Mesenchymal stem cell (in vitro differentiated cells and primary cell): ENCODE data around the gene PAK2.

ENCODE experiments used
- DNase-seq: peaks from one replicate; pipeline ENCODE4 v3.0.0-alpha.2; 2013
- H2AFZ ChIP-seq: one replicate; pipeline ENCODE4 v1.6.1; 2013; ENCODE audit warnings: low read depth, mild to moderate bottlenecking, control low read depth, inconsistent platforms, low read length, moderate library complexity
- H2AK5ac ChIP-seq: 2 replicates; pipeline ENCODE4 v1.6.1; 2013; ENCODE audit warnings: low read length, moderate library complexity, mild to moderate bottlenecking, inconsistent platforms; ENCODE audit not compliant: severe bottlenecking
- H2BK120ac ChIP-seq: one replicate; pipeline ENCODE4 v1.6.1; 2013; ENCODE audit warnings: low read depth, mild to moderate bottlenecking, inconsistent platforms, low read length, moderate library complexity
- H2BK12ac ChIP-seq, 2 experiments: one replicate each; pipeline ENCODE4 v1.6.1; 2013; ENCODE audit warnings: inconsistent platforms in 2 of 2, low read length in 2 of 2, mild to moderate bottlenecking in 2 of 2, moderate library complexity in 2 of 2, control low read depth in 1 of 2
- H2BK15ac ChIP-seq: one replicate; pipeline ENCODE4 v1.6.1; 2013; ENCODE audit warnings: mild to moderate bottlenecking, low read depth, inconsistent platforms; ENCODE audit not compliant: poor library complexity, severe bottlenecking
- H2BK5ac ChIP-seq: 2 replicates; pipeline ENCODE4 v1.6.1; 2013; ENCODE audit warnings: low read depth, mild to moderate bottlenecking, low read length, control low read depth, inconsistent platforms; ENCODE audit not compliant: poor library complexity, severe bottlenecking
- H3K14ac ChIP-seq, 2 experiments: one replicate each; pipeline ENCODE4 v1.6.1; 2013; ENCODE audit warnings: inconsistent platforms in 2 of 2, low read length in 2 of 2, control low read depth in 1 of 2, mild to moderate bottlenecking in 1 of 2, moderate library complexity in 1 of 2
- H3K18ac ChIP-seq, 2 experiments: one replicate each; pipeline ENCODE4 v1.6.1; 2013; ENCODE audit warnings: inconsistent platforms in 2 of 2, low read length in 2 of 2, control low read depth in 1 of 2, low read depth in 1 of 2, mild to moderate bottlenecking in 1 of 2
- H3K23ac ChIP-seq, 2 experiments: one replicate each; pipeline ENCODE4 v1.6.1; 2013; ENCODE audit warnings: inconsistent platforms in 2 of 2, low read length in 2 of 2, mild to moderate bottlenecking in 2 of 2, moderate library complexity in 2 of 2, control low read depth in 1 of 2
- H3K27ac ChIP-seq: 2 replicates; pipeline ENCODE4 v1.5.1; 2013; ENCODE audit warnings: mild to moderate bottlenecking, moderate library complexity, low read length, control low read depth, inconsistent platforms; ENCODE audit not compliant: poor library complexity, severe bottlenecking
- H3K27me3 ChIP-seq, 2 experiments: 2 replicates each; pipeline versions ENCODE4 v1.6.1 to v1.7.0; 2013; ENCODE audit warnings: low read length in 2 of 2, mild to moderate bottlenecking in 2 of 2, moderate library complexity in 2 of 2, control low read depth in 1 of 2, inconsistent platforms in 1 of 2; ENCODE audit not compliant: control insufficient read depth in 1 of 2, insufficient read depth in 1 of 2
- H3K36me3 ChIP-seq, 2 experiments: 2 replicates each; pipeline versions ENCODE4 v1.6.1 to v1.7.0; 2013; ENCODE audit warnings: low read length in 2 of 2, control low read depth in 1 of 2, inconsistent platforms in 1 of 2, low read depth in 1 of 2, mild to moderate bottlenecking in 1 of 2; ENCODE audit not compliant: insufficient read depth in 2 of 2, control insufficient read depth in 1 of 2
- H3K4ac ChIP-seq, 2 experiments: one replicate each; pipeline ENCODE4 v1.6.1; 2013; ENCODE audit warnings: inconsistent platforms in 2 of 2, low read length in 2 of 2, mild to moderate bottlenecking in 2 of 2, moderate library complexity in 2 of 2, control low read depth in 1 of 2, low read depth in 1 of 2
- H3K4me1 ChIP-seq: 2 replicates; pipeline ENCODE4 v1.6.1; 2013; ENCODE audit warnings: low read depth, low read length, control low read depth; ENCODE audit not compliant: control insufficient read depth, insufficient read depth
- H3K4me2 ChIP-seq: 2 replicates; pipeline ENCODE4 v1.6.1; 2013; ENCODE audit warnings: low read length, mild to moderate bottlenecking, inconsistent platforms; ENCODE audit not compliant: poor library complexity, severe bottlenecking
- H3K4me3 ChIP-seq, 2 experiments: 2 replicates each; pipeline versions ENCODE4 v1.5.1 to v1.7.0; 2013; ENCODE audit warnings: low read length in 2 of 2, mild to moderate bottlenecking in 2 of 2, control low read depth in 1 of 2, low read depth in 1 of 2; ENCODE audit not compliant: insufficient read depth in 1 of 2
- H3K79me1 ChIP-seq: replicated peaks from 2 replicates; pipeline ENCODE4 v1.6.1; 2013; ENCODE audit warnings: mild to moderate bottlenecking, control low read depth, low read length, inconsistent platforms; ENCODE audit not compliant: poor library complexity, severe bottlenecking
- H3K9ac ChIP-seq: 2 replicates; pipeline ENCODE4 v1.7.0; 2013; ENCODE audit warnings: mild to moderate bottlenecking, low read length, moderate library complexity
- H3K9me3 ChIP-seq: 2 replicates; pipeline ENCODE4 v1.7.0; 2013; ENCODE audit warnings: mild to moderate bottlenecking, low read length; ENCODE audit not compliant: control insufficient read depth
- H4K8ac ChIP-seq: one replicate; pipeline ENCODE4 v1.6.1; 2013; ENCODE audit warnings: inconsistent platforms, mild to moderate bottlenecking, low read length, moderate library complexity
- H4K91ac ChIP-seq: one replicate; pipeline ENCODE4 v1.6.1; 2013; ENCODE audit warnings: mild to moderate bottlenecking, low read length, inconsistent platforms
- WGBS: methylation state at CpG from one replicate; pipeline ENCODE4 v1.1.7; 2013; ENCODE audit warnings: mixed read lengths; 5-methylcytosine and 5-hydroxymethylcytosine counted together

PAK2 gene

DNA sequence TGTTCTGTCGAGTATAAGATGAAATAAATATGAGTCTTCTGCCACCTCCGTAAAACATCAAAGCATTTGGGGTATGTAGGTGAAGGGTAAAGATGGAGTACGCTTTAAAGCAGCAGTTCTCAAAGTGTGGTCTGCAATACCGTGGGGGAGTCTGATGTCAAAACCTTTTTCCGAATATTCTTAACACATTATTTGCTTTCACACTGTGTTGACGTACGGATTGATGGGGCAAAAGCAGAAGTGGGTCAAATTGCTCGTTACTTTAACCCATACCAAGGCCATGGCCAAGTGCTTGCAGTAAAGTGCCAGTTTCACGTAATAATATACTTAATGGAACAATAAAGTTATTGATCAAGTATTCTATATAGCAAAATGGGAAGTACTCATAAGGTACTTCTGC lies 36.3 kb downstream of the PAK2 start:
- no peak overlapping the region for H2BK5ac ChIP-seq
- 98% methylated on average over 8 of the region's 9 CpGs for WGBS

GRCh38 chr3:196777836-196778235 lies 38.2 kb downstream of the PAK2 start:
- WGBS, result 92% methylated on average over 8 of the region's 8 CpGs
- H3K36me3 ChIP-seq, result peaks cover 8 to 19% of the 10 kb centered on the region in 2 experiments

More for the DNA sequence above, 36.3 kb downstream of the PAK2 start:
- Histone ChIP-seq H3K14ac (no peak overlapping the region), H2AK5ac (no peak overlapping the region), H3K18ac (no peak overlapping the region), H3K27ac (no peak overlapping the region), H2BK15ac (no peak overlapping the region), H3K9ac (no peak overlapping the region), H3K23ac (no peak overlapping the region), H3K4me3 (no peak overlapping the region), H2BK12ac (no peak overlapping the region), H3K27me3 (no peaks in the 10 kb centered on the region), H4K91ac (no peak overlapping the region), H2AFZ (no peak overlapping the region), H3K4me2 (no peak overlapping the region), H3K4me1 (peaks cover 5% of the 10 kb centered on the region), H2BK120ac (no peak overlapping the region), H3K79me1 (peaks cover 4% of the 10 kb centered on the region), H3K36me3 (peaks cover 8 to 15% of the 10 kb centered on the region in 2 experiments), H3K9me3 (peaks cover 3% of the 10 kb centered on the region), H4K8ac (no peak overlapping the region), H3K4ac (no peak overlapping the region)
- DNase-seq, result no peak

DNA sequence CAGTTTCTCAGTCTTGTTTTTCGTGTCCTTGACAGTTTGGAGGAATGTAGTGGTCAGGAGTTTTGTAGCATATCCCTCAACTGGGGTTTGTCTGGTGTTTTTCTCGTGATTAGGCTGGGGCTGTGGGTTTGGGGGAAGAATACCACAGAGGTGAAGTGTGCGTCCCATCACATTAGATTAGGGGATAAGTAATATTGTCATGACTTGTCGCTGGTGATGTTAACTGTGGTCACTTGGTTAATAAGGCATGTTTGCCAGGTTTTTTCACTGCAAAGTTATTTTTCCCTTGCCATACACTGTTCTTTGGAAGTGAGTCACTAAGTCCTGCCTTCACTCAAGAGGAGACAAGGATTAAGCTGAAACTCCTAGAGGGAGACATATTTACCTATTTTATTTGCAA lies 39.1 kb downstream of the PAK2 start:
- H2BK120ac ChIP-seq, result no peak overlapping the region
- H3K27me3 ChIP-seq, result no peaks in the 10 kb centered on the region
- peaks cover 10 to 29% of the 10 kb centered on the region in 2 experiments for H3K36me3 ChIP-seq
- no peak overlapping the region for H4K91ac ChIP-seq
- peaks cover 11% of the 10 kb centered on the region for H3K79me1 ChIP-seq
- no peak overlapping the region for H3K14ac ChIP-seq
- H2AK5ac ChIP-seq, result no peak overlapping the region
- no peak overlapping the region for H2BK5ac ChIP-seq
- H3K4me3 ChIP-seq, result no peak overlapping the region
- H3K27ac ChIP-seq, result peak overlapping the region; percentile 33
- no peak overlapping the region for H3K18ac ChIP-seq
- no peak overlapping the region for H2BK15ac ChIP-seq
- peak overlapping the region; percentile 6 for H3K9ac ChIP-seq
- H3K4ac ChIP-seq, result no peak overlapping the region
- peaks cover 5% of the 10 kb centered on the region for H3K4me1 ChIP-seq
- no peaks in the 10 kb centered on the region for H3K9me3 ChIP-seq
- no peak overlapping the region for H4K8ac ChIP-seq
- peak; percentile 87 for DNase-seq
- no peak overlapping the region for H3K4me2 ChIP-seq
- WGBS, result 21% methylated on average over 4 of the region's 4 CpGs
- no peak overlapping the region for H2BK12ac ChIP-seq
- no peak overlapping the region for H2AFZ ChIP-seq
- H3K23ac ChIP-seq, result no peak overlapping the region

More at GRCh38 chr3:196777836-196778235, 38.2 kb downstream of the PAK2 start:
- Histone ChIP-seq H2BK120ac (no peak overlapping the region), H3K4me2 (no peak overlapping the region), H3K27me3 (no peaks in the 10 kb centered on the region), H3K4me1 (peaks cover 5% of the 10 kb centered on the region), H3K79me1 (peaks cover 7% of the 10 kb centered on the region), H3K14ac (no peak overlapping the region), H2AK5ac (no peak overlapping the region), H2BK15ac (no peak overlapping the region), H2BK5ac (no peak overlapping the region), H3K4ac (no peak overlapping the region), H3K18ac (no peak overlapping the region), H2BK12ac (no peak overlapping the region), H3K4me3 (no peak overlapping the region), H3K27ac (no peak overlapping the region), H4K91ac (no peak overlapping the region), H4K8ac (no peak overlapping the region), H3K23ac (no peak overlapping the region), H2AFZ (no peak overlapping the region), H3K9me3 (no peaks in the 10 kb centered on the region), H3K9ac (no peak overlapping the region)
- DNase-seq, result no peak

DNA sequence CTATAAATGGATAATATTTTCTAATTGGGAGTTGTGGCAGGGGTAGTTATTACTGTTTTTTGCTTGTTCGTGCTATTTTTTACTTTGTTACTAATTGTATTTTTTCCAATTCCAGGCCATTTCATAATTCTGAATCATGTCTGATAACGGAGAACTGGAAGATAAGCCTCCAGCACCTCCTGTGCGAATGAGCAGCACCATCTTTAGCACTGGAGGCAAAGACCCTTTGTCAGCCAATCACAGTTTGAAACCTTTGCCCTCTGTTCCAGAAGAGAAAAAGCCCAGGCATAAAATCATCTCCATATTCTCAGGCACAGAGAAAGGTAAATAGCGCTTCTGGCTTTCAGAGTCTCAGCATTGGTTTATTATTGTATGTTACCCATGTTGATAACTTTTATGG lies 42.9 kb downstream of the PAK2 start:
- Histone ChIP-seq H4K8ac (no peak overlapping the region), H2BK120ac (no peak overlapping the region), H4K91ac (no peak overlapping the region), H3K79me1 (peaks cover 13% of the 10 kb centered on the region), H3K4me2 (no peak overlapping the region), H3K36me3 (peaks cover 13 to 41% of the 10 kb centered on the region in 2 experiments), H3K27ac (no peak overlapping the region), H2BK12ac (no peak overlapping the region), H3K4ac (no peak overlapping the region), H3K18ac (no peak overlapping the region), H2AK5ac (no peak overlapping the region), H3K9me3 (no peaks in the 10 kb centered on the region), H3K4me1 (peaks cover 3% of the 10 kb centered on the region), H2BK5ac (no peak overlapping the region), H2AFZ (no peak overlapping the region), H3K4me3 (no peak overlapping the region), H3K27me3 (no peaks in the 10 kb centered on the region), H2BK15ac (no peak overlapping the region), H3K23ac (no peak overlapping the region), H3K14ac (no peak overlapping the region), H3K9ac (no peak overlapping the region)
- 95% methylated on average over 4 of the region's 4 CpGs for WGBS
- DNase-seq, result no peak
